A172 (cell line): ENCODE data around the gene DOK7. TPM values are rescaled to one million over a fixed set of nuclear protein-coding genes. Genes with fewer than 3 reads are reported as not detected.
"Not testable (repeated sequence)": the region's sequence is repeated elsewhere in the genome, so short reads cannot be mapped to it uniquely, and the experiment has no call there.

Experiments
- DNase-seq: peaks from one replicate; pipeline ENCODE4 v3.0.0-alpha.2; 2015; ENCODE audit warnings: low spot score
- total RNA-seq: library from RNA; depleted of rRNA; stranded (reverse); fragments of >200 nt; shearing (Covaris generic); gene quantifications from 2 replicates; pipeline ENCODE4 v1.2.3, GENCODE V29; 2014

DOK7 gene
- total RNA-seq, 1 experiment from 2014 or later = 21.4 TPM

GRCh38 chr4:3502941-3503936 lies 40.1 kb downstream of the DOK7 start:
- no peak for DNase-seq

- DNase-seq = no peak
These were observed 42.1 kb downstream of the DOK7 start for GRCh38 chr4:3505231-3505630.

- no peak for DNase-seq
These were observed 45.4 kb downstream of the DOK7 start for GRCh38 chr4:3508542-3508941.

GRCh38 chr4:3510481-3510880 lies 47.4 kb downstream of the DOK7 start:
- no peak for DNase-seq

- DNase-seq = no peak
These were observed 48.1 kb downstream of the DOK7 start for GRCh38 chr4:3511187-3511586.

GRCh38 chr4:3511601-3512000 lies 48.5 kb downstream of the DOK7 start:
- not testable (repeated sequence) for DNase-seq

- no peak for DNase-seq
These were observed 49.2 kb downstream of the DOK7 start for GRCh38 chr4:3512279-3512678.

GRCh38 chr4:3512719-3513118 lies 49.6 kb downstream of the DOK7 start:
- no peak for DNase-seq

- no peak for DNase-seq
These were observed 50.7 kb downstream of the DOK7 start for GRCh38 chr4:3513807-3514206.

- no peak for DNase-seq
These were observed 51.2 kb downstream of the DOK7 start for GRCh38 chr4:3514221-3514780.

- DNase-seq = no peak
These were observed 51.8 kb downstream of the DOK7 start for GRCh38 chr4:3514806-3515501.

GRCh38 chr4:3515646-3516045 lies 52.5 kb downstream of the DOK7 start:
- no peak for DNase-seq

GRCh38 chr4:3516061-3516835 lies 53.1 kb downstream of the DOK7 start:
- no peak for DNase-seq

- DNase-seq = no peak
These were observed 54.0 kb downstream of the DOK7 start for GRCh38 chr4:3516836-3517730.

- DNase-seq = no peak
These were observed 54.8 kb downstream of the DOK7 start for GRCh38 chr4:3517731-3518510.

GRCh38 chr4:3518511-3518880 lies 55.4 kb downstream of the DOK7 start:
- DNase-seq = no peak

GRCh38 chr4:3518941-3519340 lies 55.8 kb downstream of the DOK7 start:
- DNase-seq = no peak

- no peak for DNase-seq
These were observed 56.6 kb downstream of the DOK7 start for GRCh38 chr4:3519468-3520264.

GRCh38 chr4:3520276-3520675 lies 57.2 kb downstream of the DOK7 start:
- DNase-seq = no peak
